CD4-positive, alpha-beta T cell treated with Interferon alpha-2 for 1 hour (primary cell): Measurements from ENCODE around the gene NLGN1.

ENCODE experiments used
- DNase-seq, 2 donors: peaks; one replicate each; pipeline ENCODE4 v3.0.0-alpha.2; 2020 to 2022

NLGN1 gene

DNA sequence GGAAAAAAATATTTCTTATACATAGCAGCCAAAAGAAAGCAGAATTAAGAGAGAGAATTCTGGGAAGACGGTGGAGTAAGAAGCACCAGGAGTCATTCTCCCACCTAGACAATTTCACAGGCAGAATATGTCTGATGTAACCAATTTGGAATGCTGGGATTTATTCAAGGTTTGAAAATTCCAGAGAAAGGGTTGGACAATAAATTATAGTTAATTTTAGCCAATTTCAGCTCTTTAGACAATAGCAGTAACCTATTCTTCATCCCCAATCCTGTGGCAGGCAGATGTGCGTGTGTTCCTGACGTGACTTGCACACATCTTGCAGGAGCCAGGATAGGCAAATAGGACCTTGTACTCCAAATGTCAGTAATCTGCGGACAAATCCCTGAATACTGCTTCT, 920.6 kb downstream of the NLGN1 start:
- no peak for DNase-seq

DNA sequence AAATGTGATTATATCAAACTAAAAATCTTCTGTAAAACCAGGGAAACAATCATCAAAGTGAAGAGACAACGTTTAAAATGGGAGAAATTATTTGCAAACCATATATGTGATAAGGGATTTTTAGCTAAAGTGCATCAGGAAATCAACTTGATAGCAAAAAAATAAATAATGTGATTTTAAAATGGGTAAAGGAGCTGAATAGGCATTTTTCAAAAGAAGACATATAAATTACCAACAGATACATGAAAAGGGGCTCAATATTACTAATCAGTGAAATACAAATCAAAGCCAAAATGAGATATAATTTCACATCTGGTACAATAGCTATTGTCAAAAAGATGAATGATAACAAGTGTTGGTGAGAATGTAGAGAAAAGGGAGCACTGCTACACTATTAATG, 924.0 kb downstream of the NLGN1 start:
- no peak for DNase-seq

DNA sequence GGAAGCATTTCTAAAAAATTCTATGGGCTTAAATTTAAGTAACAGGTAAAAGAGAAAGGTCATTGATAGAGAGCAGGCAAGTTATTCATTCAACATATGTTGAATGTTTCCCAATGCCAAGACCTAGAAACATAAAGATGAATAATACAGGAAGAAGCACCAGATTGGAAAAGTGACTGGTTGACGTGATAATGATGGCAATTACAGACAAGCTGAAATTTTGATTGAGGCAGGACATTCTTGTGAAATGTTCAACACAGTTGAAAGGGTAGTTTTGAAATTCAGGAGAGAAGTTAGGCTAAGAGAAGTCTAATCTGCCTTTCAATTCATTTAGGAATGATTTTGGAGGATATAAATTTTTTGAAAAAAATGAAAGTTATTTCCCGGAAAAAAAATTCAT, 925.2 kb downstream of the NLGN1 start:
- no peak for DNase-seq

DNA sequence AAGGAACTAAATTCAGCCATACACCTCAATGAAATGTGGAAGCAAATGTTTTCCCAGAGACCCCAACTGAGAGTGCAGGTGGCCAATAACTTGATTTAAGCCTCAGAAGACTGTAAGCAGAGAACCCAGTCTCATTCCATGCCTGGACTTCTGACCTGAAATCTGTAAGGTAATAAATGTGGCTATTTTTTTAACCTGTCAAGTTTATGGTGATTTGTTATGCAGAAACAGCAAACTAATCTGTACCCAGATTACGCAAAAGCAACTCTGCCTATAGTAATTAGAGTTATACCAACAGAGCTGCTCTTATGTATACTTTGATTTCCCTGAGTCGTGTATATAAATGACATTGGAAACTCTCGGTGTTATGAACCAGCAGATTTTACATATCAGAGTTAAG, 927.6 kb downstream of the NLGN1 start:
- DNase-seq, result no peak

DNA sequence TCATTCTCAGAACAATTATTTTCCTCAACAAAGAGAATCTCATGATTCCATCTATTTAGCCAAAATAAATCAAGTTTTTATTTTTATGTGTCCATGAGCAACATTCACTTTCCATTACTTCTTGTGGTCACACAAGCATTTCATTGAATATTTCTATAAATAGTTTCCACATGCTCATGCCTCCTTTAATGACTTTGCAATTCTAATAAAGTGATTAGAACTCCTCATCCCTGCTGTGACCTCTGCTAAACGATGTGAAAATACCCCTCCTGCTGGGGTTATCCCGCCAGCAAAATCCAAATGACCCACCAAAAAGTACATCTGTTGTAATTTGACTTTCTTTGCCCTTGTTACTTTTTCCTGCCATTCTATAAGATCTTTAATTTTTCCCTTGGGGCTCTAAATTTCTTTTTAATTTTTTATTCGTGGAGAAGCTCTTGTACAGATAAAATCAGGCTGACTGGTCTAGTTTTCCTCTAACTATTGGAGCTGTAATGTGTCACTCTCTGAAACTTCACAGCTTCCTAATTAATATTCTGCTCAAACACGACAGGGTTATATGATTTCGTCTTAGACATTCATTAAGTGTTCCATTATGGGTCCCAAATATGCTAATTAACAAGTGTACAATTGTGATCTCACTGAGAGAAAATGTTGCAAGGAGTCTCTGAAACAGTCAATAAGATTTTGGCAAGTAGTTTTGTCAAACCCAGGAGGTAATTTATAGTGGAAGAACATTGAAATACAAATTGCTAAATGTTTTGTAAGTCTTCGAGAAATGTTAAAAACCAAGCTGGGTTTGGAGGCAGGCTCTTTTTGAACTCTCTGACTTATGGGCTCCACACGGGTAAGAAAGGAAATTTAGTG, 928.5 kb downstream of the NLGN1 start:
- no peak for DNase-seq

DNA sequence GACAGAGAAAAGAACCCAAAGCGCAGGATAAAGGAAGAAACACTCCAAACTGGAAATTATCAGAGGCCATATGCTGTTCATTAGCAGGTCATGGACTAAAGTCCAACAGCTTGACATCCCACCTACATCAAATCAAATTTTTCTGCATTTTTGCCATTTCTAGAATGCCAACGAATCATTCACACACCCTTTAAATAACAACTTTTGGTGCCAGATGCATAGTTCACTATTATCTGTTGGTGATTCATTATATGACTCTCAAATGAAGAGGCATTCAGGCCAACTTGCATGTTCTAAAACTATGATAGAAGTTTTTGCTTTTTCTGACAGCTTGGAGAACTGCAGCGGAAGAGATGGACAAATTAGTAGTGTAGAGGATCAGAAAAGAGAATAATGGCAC, 931.8 kb downstream of the NLGN1 start:
- no peak for DNase-seq

DNA sequence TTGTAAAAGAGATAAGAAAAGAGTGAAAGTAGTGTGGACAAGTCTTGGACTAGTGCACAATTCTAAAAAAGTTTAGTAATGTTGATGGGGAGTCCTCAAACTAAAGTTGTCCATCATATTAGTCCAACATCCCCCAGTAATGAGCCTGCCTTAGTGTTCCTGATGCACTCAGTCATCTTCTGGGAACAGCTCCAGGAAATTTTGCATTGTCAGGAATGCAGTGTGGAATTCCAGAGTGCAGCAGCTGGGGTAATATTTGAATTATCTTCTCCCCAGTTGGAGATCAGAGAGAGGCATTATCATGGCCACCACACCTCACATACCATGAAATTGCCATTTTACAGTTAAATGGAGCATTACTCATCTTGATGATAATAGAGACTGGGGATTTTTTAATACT, 932.8 kb downstream of the NLGN1 start:
- no peak for DNase-seq

DNA sequence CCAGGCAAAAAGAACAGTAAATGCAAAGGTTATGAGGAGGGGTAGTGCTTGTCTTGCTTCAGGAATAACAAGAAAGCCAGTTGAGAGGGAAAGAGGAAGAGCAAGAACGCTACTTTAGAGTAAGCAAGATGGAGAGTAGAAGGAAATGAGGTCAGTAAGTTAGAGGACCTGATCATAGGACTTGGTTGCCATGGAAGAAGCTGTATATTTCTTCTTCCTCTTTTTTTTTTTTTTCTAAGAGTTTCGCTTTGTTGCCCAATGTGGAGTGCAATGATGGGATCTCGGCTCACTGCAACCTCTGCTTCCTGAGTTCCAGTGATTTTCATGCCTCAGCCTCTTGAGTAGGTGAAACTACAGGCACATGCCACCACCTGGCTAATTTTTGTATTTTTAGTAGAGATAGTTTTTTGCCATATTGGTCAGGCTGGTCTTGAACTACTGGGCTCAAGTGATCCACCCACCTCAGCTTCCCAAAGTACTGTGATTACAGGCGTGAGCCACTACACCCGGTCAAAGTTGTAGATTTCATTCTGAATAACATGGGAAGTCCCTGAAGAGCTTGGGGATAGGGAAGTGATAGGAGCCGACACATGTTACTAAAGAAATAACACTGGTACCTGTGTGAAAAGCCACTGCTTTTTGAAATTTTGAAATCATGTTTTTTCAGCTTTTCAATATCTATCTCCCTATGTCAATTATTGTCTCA, 933.7 kb downstream of the NLGN1 start:
- DNase-seq, result peak in 1 of 2 donors; percentile 3

DNA sequence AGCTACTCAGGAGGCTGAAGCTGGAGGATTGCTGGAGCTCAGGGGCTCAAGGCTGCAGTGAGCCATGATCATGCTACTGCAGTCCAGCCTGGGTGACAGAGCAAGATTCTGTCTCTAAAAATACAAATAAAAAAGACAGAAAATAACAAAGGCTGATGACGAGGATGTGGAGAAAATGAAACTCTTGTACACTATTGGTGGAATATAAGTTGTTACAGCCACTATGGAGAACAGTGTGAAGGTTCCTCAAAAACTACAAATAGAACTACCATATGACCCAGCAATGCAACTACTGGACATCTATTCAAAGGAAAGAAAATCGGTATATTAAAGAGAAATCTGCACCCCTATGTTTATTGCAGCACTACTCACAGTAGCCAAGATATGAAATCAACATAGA, 934.8 kb downstream of the NLGN1 start:
- DNase-seq, result no peak

DNA sequence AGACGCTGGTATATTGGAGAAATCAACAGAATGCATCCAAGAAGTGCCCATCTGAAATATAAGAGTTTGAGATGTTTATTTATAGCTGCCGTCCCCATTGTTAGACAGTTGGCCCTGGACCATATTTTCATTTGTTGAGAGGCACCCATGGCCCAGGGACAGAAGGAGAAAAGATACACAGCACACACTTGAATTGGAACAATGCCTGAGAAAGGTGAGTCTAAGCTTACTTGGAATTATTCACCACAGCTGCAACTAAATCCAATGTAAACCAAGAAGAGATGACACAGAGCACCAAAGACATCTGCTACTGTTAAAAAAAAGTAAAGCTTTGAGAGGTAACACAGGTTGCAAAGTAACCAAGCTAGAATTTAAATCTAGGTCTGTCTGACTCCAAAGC, 936.1 kb downstream of the NLGN1 start:
- DNase-seq, result no peak

DNA sequence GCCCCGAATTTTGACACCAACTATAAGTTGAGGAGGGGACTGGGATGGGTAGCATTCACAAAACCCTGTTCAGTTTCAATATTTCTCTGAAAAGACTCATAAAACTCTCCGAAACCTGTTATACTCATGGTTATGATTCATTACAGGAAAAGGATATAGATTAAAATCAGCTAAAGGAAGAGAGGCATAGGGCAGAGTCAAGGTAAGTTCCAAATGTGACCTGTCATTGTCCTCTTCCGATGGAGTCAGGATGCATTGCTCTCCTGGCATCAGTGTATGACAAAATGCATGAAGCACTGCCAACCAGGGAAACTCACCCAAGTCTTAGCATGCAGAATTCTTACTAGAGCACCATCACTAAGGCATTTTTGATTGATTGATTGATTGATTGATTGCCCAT, 936.6 kb downstream of the NLGN1 start:
- no peak for DNase-seq

DNA sequence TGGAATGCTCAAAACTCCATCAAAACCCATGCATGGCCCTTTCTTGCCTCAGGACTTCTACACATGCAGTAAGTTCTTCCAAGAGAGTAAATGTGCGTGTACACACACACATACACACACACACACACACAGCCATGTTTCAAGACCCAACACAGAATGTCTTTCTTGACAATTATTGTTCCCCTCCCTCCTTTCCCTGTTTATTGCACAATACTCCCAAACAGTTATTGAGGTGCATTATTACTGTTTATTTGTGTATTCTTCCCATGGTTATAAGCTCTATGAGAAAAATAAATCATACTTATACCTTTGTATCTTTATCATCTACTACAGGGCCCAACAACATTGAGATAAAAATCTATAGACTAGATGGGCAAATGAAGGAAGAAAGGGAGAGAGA, 937.8 kb downstream of the NLGN1 start:
- no peak for DNase-seq

DNA sequence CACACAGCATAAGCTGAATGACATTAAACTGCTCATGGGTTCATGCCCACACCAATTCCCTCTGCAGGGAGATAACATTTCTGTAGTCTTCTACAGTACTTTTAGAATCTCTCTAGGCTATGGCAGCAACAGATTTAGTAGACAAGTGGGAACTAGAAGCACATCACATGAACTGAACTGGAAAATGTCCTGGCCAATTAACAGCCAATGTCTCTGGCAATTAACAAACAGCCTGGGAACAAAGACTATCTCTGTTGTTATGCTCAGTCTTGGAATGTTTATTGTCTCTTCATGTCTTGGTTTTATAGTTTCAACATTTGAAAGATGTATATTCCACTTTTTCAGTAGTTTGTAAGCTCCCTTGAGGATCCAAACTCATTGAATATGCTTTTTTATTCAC, 938.4 kb downstream of the NLGN1 start:
- no peak for DNase-seq
